NOMO-1 treated with DMSO at 0.1 percent for 48 hours (cell line): ENCODE measurements around the gene WNT10A.

Experiments
- DNase-seq: peaks from one replicate; lab custom pipeline; 2025; ENCODE audit not compliant: unreplicated experiment; lab: John Stamatoyannopoulos, UW

Gene WNT10A

DNA sequence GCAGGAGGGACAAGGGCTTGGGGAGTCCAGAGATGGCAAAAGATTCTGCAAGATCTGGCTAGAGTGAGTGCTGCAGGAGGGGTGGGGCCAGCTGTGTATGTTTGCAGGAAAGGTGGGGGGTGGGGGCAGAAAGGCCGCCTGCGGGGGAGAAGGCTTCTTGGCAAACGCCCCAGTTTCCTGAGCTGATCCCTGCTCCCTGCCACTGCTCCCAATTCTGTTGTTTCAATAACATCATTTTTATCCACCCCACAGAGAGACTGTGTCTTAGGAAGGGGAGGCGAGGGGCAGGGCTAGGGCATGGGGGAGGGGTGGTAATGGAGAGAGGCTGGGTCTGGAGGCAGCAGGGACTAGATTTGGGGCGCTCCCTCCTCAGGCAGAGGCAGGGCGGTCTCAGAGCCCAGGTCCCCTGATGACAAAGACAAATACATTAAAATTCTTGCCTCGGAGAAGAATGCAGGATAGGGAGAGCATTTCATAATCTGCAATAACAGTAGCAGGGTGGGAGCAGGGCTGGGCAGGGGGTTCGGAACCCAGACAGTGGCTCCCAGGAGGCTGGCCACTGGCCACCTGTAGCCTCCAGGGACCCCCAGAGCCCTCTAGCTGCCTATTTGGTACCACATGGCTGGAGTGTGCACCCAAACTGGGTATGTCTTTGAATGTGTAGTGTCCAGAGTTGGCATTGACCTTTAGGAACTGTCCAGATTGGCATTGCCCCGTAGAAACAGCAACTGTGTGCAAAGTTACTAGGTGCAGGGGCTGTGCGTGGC is 23.1 kb upstream of the WNT10A start:
- no peak for DNase-seq

DNA sequence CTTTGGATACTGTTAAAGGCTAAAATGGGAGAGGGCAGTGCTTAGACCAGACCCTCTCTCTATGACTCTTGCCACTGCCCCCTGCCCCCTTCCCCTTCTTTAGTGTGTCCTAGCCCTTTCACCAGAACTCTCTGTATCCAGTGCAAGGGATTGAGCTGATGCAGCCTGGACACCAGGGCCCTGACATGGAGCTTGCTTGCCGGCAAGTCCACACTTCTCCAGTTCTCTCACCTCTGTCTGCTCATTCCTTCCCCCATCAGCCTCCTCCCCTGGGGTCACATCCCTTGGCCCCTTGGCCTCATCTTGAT is 22.6 kb upstream of the WNT10A start:
- DNase-seq: no peak

DNA sequence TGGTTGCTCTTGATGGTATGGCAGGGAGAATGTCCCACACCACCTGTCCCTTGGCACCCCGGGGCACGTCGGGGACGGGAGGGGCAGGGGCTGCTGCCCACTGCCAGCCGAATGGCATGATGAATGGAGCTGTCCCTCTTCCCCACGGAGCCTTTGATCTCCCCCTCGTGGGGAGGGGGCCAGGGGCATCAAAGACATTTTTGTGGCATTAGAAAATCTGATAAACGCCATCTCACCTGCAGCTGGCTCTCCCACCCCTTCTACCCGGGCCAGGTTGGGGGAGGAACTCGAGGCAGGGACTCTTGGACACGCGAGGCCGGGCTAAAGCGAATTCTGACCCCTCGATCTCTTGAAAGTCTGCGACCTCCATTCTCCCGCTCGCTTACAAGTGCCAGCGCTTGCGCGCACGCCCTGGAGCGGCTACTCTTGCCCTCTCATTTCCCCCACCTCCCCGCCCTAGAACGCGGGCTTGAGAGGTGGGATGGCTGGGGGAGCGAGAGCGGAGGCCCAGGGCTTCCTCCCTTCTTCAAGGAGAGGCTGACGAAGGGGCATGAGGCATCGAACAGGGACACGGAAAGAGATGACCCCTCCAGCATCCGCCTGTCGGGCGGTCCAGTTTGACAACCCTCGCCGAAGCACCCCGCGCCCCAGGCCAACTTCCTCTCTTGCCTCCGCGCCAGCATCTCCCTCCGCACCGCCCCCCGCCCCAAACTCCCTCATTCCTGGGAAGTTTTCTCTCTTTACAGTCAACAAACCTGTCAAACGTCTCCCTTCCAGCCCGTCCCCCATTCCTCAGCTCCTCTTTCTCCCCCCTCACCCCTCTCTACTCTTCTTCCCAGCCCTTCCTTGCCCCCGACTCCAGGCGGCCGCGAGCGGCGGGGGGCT is 21.7 kb upstream of the WNT10A start:
- DNase-seq: no peak

DNA sequence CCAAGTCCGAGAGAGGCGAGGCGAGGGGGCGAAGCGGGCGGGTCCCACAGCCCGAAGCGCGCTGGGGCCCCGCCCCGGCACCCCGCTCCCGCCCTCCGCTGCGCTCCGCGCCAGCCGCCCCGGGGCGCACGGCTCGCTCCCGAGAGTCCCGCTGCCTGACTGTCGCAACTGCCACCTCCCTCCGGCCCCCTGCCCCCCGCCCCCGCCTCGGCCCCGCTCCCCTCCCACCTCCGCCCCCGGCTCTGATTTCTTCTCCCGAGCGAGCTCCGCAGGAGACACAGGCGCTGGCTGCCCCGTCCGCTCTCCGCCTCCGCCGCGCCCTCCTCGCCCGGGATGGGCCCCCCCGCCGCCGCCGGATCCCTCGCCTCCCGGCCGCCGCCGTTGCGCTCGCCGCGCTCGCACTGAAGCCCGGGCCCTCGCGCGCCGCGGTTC is 21.1 kb upstream of the WNT10A start, which contains the start of gene WNT6:
Gene WNT6, plus strand, starts transcription at position 250 of the 432 bp plus-strand sequence. CDS start 233 bp downstream, outside the sequence.
- no peak for DNase-seq

DNA sequence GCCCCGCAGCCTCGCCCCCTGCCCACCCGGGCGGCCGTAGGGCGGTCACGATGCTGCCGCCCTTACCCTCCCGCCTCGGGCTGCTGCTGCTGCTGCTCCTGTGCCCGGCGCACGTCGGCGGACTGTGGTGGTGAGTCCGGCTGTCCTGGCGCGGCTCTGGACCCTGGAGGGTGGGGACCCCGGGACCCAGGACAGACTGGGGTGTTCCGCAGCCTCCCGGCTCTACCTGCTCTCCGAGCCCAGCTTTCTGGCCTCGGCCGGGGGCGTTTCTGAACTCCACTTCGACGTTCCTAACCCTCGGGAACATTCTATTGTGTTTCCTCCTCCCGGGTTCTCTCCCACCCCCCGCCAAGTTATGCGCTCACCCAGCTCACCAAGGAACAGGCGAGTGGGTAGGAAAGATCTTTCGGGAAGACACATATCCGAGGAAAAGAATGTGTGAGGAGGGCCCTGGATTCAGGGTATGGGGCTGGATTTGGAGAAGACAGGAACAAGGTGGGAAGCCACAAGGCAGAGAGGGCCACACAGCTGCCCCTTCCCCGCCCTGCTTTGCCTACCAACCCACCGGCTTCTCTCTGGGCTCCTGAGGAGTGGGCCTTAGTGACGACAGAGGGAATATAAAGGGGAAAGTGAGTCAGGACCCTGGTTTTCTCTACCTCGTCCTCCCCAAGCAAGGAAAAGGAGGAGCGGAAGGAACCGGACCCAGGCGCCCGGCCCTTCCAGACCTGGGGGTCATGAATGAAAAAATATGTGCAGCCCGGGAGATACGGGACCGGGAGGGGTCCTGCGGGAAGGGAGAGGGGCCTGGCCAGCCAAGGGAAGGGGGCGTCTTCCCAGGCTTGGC is 20.4 kb upstream of the WNT10A start:
- no peak for DNase-seq

DNA sequence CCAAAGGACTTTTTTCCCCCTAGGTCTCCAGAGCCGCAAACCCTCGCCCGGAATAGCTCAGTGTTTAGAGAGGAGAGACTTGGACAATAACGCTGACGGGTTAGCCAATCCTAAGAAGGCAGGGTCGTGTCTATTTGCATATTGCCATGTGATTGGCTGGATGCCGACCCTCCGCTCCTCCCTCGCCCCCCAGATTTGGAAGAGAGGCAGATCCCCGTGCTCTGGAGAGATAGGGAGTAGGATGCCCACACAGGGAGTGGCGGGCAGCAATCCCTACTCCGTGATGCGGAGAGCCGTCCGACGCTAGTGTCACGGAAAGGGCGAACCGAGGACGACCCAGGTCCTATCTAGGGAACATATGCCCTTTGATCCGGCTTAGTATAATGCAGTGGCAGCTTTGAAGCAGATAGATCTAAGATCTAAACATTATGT is 19.7 kb upstream of the WNT10A start:
- peak; percentile 52 for DNase-seq

DNA sequence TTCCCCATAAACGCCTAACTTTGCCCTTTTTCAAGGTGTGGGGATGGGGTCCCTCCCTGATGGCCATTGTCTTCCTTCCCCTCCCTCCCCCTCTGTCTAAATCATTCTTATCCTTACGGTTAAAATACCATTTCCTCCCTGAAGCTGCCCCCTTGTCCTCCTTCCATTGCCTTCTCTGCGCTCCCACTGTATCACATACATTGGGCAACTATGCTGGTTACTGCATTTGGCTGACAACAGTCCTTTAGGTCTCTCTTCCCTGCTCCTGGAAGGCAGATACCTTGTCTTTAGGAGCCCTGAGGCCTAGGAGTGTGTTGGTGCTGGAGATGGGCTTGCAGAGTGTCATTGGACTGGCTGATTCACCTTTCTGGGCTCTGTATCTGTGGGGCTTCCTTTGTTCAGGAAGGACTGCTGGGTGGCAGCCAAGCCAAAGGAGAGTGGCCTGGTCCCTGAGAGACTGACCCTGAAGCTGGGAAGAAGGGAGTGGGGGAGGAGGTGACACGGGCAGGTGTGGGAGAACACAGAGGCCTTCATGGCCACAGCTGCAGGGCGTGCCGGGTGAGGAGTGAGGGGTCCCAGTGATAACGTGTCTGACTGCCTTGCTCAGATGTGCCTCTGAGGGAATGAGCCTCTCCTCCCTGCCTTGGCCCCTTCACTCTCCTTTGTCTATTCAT is 18.9 kb upstream of the WNT10A start:
- DNase-seq: no peak

DNA sequence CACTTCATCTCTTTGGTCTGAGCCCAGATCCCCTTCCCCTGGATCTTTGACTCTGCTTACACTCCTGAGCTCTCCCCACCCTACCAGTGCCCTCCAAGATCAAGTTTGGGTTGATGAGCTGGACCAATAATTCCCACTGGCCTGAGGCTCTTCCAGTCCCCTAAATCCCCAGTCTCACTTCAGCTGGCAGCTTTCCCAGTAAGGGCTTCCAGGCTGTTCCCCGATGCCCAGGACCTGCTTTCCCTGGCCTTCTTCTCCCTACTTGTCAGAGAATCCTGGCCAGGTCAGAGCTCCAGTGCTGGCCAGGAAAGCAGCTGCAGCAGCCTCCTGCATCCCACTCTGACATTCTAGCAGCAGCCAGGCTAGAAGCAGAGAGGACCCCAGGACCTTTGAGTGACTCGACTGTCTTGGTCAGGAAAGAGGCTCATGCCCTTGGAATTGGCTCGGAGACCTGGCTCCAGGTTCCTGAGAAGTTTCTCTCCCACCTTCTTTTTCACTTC is 17.6 kb upstream of the WNT10A start:
- no peak for DNase-seq

DNA sequence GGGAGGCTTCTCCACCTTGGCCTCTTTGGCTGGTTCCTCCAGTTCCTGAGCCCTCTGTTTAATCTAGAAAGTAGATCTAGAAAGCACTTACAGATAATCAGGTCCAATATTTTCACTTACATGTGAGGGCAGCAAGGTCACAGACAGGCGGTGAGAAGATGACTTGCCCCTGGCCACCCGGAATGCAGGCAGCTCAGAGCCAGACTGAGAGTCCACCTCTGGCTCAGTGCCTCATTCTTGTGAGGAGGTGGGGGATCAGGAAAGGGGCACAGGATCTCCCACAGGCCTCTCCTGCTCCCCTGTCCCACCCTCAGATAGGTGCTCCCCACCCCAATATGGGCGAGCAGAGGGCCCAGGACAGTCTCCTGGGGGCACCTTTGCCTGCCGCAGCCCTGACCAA is 15.3 kb upstream of the WNT10A start:
- no peak for DNase-seq

DNA sequence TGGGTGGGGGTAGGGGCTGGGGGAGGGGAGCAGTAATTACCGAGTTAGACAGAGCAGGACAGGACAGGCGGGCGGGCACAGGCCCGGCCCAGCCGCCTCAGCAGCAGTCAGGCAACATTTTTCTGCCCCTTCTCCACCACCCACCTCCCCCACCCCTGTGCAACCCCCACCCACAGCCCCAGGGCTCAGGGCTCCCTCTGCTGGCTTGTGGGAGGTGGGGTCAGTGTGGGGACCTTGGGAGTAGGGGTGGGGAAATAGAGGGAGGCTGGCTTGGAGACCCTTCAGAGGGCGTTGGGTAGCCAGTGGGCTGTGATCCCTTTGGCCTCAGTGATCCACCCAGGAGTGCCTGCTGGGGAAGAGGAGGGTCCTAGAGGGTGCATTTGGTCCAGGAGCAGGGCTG is 14.7 kb upstream of the WNT10A start:
- no peak for DNase-seq

DNA sequence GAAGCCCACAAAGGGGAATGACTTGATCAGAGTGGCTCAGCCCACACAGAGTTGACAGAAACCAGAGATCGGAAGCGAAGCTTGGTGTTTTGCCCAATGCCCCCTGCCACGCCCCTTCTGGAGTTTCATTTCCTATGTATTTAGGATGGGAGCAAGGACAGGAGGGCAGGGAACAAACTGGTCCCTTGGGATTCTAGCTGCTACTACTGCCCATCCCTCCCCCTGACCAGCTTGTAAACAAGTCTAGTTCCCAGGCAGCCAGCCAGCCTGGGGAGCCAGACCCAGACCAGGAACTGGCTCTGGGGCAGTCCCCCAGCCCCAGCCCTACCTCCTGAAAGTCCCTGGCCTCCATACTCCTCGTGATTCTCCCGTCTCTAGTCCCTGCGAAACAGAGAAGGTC is 12.8 kb upstream of the WNT10A start:
- DNase-seq: no peak

DNA sequence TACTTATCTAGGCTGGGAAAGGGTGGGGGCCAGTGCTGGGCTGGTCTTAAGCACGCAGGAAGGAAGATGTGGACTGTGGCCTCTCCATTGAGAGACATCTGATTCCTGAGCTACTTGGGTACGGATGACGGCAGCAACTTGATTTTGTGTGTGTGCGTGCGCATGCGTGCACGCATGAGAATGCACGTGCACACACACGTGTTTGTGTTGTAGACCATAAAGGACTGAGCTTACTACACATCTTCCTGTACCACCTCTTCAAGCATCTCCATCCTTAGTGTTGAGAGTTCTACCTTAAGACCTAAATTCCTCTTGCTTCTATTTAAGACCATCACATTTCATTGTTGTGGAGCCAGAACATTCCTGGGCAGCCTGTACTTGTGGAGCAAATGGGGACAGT is 11.6 kb upstream of the WNT10A start:
- no peak for DNase-seq

DNA sequence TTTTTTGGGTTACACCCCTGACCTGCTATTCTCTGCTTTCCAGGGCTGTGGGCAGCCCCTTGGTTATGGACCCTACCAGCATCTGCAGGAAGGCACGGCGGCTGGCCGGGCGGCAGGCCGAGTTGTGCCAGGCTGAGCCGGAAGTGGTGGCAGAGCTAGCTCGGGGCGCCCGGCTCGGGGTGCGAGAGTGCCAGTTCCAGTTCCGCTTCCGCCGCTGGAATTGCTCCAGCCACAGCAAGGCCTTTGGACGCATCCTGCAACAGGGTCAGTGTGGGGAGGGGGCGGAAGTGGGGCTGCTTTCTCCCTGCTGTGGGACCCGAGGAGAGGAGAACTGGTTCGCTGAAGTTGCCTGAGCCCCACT is 9.7 kb upstream of the WNT10A start:
- peak; percentile 37 for DNase-seq

DNA sequence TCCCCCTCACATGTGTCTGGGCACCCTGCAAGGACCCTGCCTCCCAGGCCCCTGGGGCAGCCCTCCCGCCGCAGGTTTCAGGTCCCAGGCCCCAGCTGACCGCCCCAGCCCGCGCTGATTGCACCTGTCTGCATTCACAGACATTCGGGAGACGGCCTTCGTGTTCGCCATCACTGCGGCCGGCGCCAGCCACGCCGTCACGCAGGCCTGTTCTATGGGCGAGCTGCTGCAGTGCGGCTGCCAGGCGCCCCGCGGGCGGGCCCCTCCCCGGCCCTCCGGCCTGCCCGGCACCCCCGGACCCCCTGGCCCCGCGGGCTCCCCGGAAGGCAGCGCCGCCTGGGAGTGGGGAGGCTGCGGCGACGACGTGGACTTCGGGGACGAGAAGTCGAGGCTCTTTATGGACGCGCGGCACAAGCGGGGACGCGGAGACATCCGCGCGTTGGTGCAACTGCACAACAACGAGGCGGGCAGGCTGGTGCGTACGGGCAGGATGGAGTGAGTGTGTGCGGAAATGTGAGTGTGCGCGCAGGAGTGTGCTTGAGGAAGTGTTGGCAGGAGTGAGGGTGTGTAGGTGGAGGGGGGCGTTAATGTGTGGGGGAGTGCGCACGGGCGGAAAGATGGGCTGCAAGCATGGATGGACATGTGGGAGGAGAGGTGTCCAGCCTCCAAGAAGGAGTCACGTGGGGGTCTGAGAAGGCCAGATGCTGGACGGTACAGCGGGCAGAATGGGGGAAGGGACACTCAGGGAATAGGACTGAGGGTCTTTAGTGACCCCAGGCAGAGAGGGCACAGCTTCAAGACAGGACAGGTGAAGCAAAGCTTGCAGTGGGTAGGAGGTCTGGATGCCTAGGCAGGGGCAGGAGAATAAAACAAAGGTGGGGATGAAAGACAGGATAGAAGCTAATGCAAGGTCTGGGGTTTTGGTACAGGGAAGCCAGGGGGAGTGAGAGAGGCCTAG is 9.0 kb upstream of the WNT10A start:
- no peak for DNase-seq

DNA sequence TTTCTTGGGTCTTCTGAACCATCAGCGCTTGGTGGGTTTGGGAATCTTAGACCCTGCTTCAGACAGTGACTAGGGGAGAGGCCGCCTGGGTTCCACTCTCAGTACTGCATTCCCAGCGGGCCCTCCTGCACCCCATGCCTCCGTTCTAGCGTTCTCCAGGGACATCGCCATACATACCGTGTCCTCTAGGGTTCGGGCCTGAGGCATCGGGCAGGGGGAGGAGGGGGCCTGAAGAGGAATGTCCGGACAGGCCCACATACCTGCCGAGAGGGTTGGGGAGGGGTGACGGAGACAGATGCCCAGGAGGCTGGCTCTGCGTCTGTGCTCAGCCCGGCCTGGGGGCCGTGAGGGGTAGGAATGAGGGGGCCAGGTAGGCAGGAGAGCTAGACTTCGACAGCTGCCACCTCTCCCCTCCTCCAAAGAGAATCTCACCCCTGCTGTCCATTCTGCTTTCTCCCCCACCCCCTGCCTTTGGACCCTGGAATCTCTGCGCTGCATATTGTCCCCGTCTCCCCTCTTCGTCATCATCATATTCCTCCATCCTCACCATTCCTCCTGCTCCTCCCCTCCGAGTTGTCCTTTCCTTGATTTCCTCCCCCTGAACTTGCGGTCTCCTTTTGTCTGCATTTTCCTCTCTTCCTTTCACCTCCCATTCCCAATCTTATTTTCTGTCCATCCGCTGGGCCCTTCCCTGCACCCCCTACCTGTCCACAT is 7.8 kb upstream of the WNT10A start:
- DNase-seq: no peak

DNA sequence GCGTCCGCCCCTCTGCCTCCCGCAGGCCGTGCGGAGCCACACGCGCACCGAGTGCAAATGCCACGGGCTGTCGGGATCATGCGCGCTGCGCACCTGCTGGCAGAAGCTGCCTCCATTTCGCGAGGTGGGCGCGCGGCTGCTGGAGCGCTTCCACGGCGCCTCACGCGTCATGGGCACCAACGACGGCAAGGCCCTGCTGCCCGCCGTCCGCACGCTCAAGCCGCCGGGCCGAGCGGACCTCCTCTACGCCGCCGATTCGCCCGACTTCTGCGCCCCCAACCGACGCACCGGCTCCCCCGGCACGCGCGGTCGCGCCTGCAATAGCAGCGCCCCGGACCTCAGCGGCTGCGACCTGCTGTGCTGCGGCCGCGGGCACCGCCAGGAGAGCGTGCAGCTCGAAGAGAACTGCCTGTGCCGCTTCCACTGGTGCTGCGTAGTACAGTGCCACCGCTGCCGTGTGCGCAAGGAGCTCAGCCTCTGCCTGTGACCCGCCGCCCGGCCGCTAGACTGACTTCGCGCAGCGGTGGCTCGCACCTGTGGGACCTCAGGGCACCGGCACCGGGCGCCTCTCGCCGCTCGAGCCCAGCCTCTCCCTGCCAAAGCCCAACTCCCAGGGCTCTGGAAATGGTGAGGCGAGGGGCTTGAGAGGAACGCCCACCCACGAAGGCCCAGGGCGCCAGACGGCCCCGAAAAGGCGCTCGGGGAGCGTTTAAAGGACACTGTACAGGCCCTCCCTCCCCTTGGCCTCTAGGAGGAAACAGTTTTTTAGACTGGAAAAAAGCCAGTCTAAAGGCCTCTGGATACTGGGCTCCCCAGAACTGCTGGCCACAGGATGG is 7.1 kb upstream of the WNT10A start:
- DNase-seq: no peak

DNA sequence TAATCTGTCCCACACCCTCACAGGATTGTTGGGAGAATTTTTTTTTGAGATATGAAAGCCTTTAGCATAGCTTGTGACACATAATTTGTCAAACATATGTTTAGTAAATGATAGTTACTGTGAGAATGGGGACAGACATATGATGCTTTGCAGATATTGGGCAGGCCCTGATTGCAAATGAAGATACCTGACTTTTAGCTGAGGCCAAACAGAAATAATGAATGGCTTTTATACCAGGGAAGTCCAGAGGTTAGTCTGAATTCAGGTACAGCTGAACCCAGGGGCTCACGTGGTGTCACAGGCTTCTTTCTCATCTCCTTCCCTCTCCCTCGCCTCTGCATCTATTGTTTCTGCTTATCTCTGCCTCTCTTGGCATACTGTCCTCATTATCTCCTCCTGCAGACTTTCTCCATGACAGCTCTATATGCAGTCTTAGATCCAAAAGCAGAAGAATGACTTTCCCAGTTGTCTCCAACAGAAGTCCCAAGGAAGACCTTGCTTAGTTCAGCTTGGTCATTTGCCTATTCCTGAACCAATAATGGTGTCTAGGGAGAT is 4.9 kb upstream of the WNT10A start:
- no peak for DNase-seq
